Esophagus squamous epithelium (tissue), 5 donors: ENCODE data around the gene TESMIN. TPM values are rescaled to one million over a fixed set of nuclear protein-coding genes. Genes with fewer than 3 reads are reported as not detected.

Experiments
- DNase-seq: peaks from one replicate; lab custom pipeline; 2025; lab: John Stamatoyannopoulos, UW
- H3K27ac ChIP-seq, 4 donors: fragments of 200-600 bp; sonication (generic); one replicate each; pipeline ENCODE4 v1.5.1; 2016 to 2019; ENCODE audit warnings: mild to moderate bottlenecking in 1 of 4
- H3K27me3 ChIP-seq, 4 donors: fragments of 200-600 bp; sonication (generic); 1 replicate in 3 of 4; 2 replicates in 1 of 4; pipeline versions ENCODE4 v1.5.1 to v1.6.0; 2017 to 2021; ENCODE audit warnings: antibody characterized with exemption in 1 of 4
- H3K36me3 ChIP-seq, 3 donors: fragments of 200-600 bp; sonication (generic); one replicate each; pipeline ENCODE4 v1.5.1; 2016 to 2019
- H3K4me1 ChIP-seq, 3 donors: fragments of 200-600 bp; sonication (generic); one replicate each; pipeline ENCODE4 v1.5.1; 2017 to 2019
- H3K4me3 ChIP-seq, 4 donors: fragments of 200-600 bp; sonication (generic); 1 replicate in 3 of 4; 2 replicates in 1 of 4; pipeline ENCODE4 v1.5.1; 2016 to 2019; ENCODE audit warnings: mild to moderate bottlenecking in 2 of 4, moderate library complexity in 1 of 4
- H3K9me3 ChIP-seq, 3 donors: fragments of 200-600 bp; sonication (generic); one replicate each; pipeline ENCODE4 v1.5.1; 2016 to 2019
- POLR2A ChIP-seq, 4 donors: fragments of 450-650 bp; IDR thresholded peaks; one replicate each; pipeline ENCODE4 v1.6.1; 2017; ENCODE audit warnings: antibody characterized with exemption in 4 of 4, mild to moderate bottlenecking in 4 of 4, moderate library complexity in 3 of 4
- WGBS, 2 donors: methylation state at CpG; one replicate each; pipeline ENCODE4 v1.1.5; 2018; 5-methylcytosine and 5-hydroxymethylcytosine counted together
- intact Hi-C: fragments of 100-400 bp; cut with DNase I; formaldehyde crosslinking; loops from one replicate; pipeline ENCODE4 v1.15.0; 2022
- total RNA-seq, 4 donors: library from RNA; depleted of rRNA; stranded (reverse); fragments of >200 nt; gene quantifications; one replicate each; pipeline ENCODE4 v1.1.0, GENCODE V29; 2016
- TF ChIP-seq, protein P1 (sequence below), 6 experiments: fragments of 450-650 bp in 4 of 6; fragments of 200-600 bp in 2 of 6; sonication (generic) in 2 of 6; IDR thresholded peaks; one replicate each; pipeline ENCODE4 v1.5.1; 2016 to 2019; ENCODE audit warnings: antibody characterized with exemption in 6 of 6, mild to moderate bottlenecking in 4 of 6, moderate library complexity in 4 of 6
- donor health status: DM: yes; HTN: yes; CAD: no.

TESMIN gene
- total RNA-seq, 4 donors from 2014 or later, result 3.1 to 5.3 (median 4.4) TPM

DNA sequence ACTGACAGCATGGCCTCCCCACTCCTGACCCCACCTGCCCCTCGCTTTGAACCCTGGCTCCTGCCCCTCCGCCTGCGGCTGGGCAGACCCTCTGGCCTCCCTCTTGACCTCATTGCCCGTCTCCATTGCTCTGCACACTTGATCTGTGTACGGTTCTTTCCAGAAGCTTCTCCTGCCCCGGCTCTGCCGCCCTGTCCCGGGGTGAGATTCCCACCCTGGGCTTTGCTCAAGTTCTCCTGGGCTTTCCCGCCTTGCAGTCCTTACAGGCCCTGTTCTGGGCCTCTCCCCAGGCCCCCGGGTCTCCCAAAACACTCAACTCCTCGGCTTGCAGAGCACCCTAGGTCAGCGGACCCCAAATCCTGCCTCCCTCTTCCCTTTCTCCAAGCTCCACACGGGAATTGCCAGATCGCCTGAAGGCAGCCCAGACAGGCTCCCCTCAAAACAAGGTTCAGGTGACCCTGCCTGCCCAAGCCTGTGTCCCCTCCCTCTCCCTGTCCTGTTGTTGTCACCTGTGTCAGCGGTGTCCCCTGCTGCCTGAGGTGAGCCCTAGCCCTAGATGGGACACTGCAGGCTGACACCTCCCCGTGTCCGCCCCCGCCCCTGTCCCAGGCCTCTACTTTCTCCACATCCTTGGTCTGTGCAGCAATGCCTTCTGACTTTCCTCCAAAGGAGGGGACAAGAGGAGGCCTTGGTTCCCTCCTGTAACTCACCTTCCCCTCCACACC, 65.5 kb downstream of the TESMIN start:
- Histone ChIP-seq H3K27me3 (peaks cover 14 to 81% (median 17%) of the 10 kb centered on the region in 4 donors), H3K27ac (no peak overlapping the region), H3K9me3 (no peaks in the 10 kb centered on the region), H3K4me3 (no peak overlapping the region), H3K36me3 (no peaks in the 10 kb centered on the region), H3K4me1 (peaks cover 5 to 15% (median 11%) of the 10 kb centered on the region in 3 donors)
- TF ChIP-seq POLR2A (IDR thresholded peaks at IDR 0.05), result no peak
- TF ChIP-seq, protein P1, sequence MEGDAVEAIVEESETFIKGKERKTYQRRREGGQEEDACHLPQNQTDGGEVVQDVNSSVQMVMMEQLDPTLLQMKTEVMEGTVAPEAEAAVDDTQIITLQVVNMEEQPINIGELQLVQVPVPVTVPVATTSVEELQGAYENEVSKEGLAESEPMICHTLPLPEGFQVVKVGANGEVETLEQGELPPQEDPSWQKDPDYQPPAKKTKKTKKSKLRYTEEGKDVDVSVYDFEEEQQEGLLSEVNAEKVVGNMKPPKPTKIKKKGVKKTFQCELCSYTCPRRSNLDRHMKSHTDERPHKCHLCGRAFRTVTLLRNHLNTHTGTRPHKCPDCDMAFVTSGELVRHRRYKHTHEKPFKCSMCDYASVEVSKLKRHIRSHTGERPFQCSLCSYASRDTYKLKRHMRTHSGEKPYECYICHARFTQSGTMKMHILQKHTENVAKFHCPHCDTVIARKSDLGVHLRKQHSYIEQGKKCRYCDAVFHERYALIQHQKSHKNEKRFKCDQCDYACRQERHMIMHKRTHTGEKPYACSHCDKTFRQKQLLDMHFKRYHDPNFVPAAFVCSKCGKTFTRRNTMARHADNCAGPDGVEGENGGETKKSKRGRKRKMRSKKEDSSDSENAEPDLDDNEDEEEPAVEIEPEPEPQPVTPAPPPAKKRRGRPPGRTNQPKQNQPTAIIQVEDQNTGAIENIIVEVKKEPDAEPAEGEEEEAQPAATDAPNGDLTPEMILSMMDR (IDR thresholded peaks at IDR 0.05), result no peak
- DNase-seq, result no peak
- intact Hi-C loops, result no loop called here
- WGBS, 2 donors, result 87% methylated on average over 15 of the region's 18 CpGs

DNA sequence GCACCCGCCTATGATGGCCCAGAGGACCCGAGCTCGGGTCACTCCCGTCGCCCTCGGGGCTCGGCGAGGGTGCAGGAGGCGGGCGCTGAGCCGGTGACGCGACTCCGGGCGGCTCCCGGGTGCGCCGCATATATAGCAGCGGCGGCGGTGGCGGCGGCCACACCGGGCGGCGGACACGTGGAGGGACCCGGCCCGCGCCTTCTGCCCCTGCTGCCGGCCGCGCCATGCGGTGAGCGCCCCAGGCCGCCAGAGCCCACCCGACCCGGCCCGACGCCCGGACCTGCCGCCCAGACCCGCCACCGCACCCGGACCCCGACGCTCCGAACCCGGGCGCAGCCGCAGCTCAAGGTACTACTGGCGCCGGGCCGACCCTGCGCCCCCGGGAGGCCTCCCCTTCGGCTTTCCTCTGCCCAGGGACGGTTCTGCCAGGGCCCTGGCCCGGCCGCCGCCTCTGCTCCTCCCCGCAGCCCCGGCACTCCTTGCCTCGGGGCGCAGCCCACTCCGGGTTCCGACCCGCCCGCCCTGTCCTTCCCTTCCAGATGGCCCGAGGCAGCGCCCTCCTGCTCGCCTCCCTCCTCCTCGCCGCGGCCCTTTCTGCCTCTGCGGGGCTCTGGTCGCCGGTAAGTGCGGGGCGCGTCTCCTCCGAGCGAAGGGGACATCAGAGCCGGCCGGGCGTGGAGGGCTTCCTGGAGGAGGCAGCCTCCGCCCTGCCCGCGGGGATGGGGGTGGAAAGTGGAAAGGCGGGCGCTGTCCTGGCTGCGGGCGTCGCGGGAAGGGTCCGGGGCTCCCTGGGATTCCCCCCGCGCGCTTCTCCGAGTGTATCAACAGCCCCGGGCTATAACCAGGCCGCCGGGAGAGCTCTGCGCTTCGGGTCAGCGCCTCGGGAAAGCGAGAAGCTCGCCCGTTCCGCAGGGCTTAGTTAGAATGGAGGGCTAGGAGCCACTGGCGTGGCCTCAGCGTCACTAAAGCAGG, 66.6 kb downstream of the TESMIN start, which contains the start of gene GAL:
Gene GAL, plus strand, starts transcription at position 160 of the 972 bp plus-strand sequence. Its CDS starts 380 bp downstream, at position 540.
- Histone ChIP-seq H3K36me3 (no peaks in the 10 kb centered on the region), H3K27me3 (peaks cover 14 to 74% (median 17%) of the 10 kb centered on the region in 4 donors), H3K27ac (no peak within 1 kb of the TSS), H3K4me3 (peak within 1 kb of the TSS; percentile 21 to 60 (median 36)), H3K4me1 (peaks cover 5 to 15% (median 11%) of the 10 kb centered on the region in 3 donors), H3K9me3 (no peaks in the 10 kb centered on the region)
- TF ChIP-seq, protein P1 (IDR thresholded peaks at IDR 0.05), result no peak
- TF ChIP-seq POLR2A (IDR thresholded peaks at IDR 0.05), result no peak
- 61% methylated on average over 2 of the region's 113 CpGs; no CpG with 5 or more reads in 1 of the 2 donors for WGBS, 2 donors
- DNase-seq, result no peak
- intact Hi-C loops, result no loop called here

DNA sequence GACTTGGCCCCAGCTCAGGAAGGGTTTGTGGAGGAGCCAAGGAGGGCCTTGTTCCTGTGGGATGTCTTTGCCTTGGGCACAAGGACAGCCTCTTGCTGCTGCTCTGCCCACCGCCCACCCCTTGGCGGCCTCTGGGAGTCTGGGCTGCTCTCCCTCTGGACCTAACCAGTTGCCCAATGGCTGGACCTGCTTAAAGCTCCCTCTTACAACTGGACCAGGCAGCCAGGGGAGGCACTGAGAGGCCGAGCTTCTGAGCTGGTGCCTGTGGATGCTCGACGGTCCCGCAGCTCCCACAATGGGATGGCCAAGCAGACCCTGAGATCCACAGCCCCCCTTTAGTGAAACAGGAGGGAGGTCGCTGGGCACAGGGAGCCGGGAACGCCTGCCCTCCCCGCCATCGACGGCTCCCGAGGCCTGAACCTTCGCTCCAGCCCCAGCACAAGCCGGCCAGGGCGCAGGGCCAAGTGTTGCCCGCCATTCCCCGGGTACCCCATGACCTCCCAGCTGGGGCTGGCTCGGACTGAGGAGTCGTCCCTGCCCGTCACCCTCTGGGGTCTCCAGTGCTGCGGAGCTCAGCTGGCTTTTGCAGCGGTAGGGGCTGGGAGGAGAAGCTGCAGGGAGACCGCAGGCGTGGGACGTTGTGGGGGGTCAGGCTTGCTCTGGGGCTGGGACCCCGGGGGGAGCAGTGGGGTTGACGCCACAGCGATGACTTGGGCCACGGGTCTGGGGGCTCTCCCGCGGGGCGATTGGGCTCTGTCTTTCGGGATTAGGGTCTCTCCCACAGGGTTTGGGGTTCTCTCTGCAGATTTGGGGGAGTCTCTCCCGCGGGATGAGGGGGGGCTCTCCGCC, 67.6 kb downstream of the TESMIN start:
- TF ChIP-seq, protein P1 (IDR thresholded peaks at IDR 0.05), result no peak
- TF ChIP-seq POLR2A (IDR thresholded peaks at IDR 0.05), result no peak
- Histone ChIP-seq H3K4me1 (peaks cover 5 to 15% (median 11%) of the 10 kb centered on the region in 3 donors), H3K4me3 (peak overlapping the region in 3 of 4 donors; percentile 23 to 60 (median 50)), H3K9me3 (no peaks in the 10 kb centered on the region), H3K27ac (no peak overlapping the region), H3K36me3 (no peaks in the 10 kb centered on the region), H3K27me3 (peaks cover 14 to 65% (median 17%) of the 10 kb centered on the region in 4 donors)
- no peak for DNase-seq
- 45% methylated on average over 13 of the region's 37 CpGs; no CpG with 5 or more reads in 1 of the 2 donors for WGBS, 2 donors
- intact Hi-C loops, result no loop called here

DNA sequence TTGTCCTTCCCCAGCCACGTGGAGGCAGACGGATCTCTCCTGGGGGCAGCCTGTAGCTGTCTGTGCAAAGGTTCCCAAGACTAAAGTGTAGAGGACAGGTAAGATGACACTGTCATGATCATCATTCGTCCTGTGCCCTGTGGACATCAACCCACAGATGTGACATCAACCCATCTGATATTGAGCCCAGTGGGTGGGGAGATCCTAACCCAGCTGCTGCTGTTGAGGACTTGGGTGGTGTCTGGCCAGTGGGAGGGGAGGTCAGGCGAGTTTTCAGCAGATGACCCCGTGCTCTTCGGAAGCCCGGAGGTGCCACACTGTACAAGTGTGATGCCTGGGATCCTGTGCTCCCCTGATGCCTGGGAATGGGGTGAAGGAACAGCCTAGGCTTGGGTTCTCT, 68.2 kb downstream of the TESMIN start:
- no peaks in the 10 kb centered on the region for H3K36me3 ChIP-seq
- DNase-seq, result no peak
- peaks cover 5 to 15% (median 11%) of the 10 kb centered on the region in 3 donors for H3K4me1 ChIP-seq
- 86% methylated on average over 1 of the region's 7 CpGs; no CpG with 5 or more reads in 1 of the 2 donors for WGBS, 2 donors
- H3K27ac ChIP-seq, result no peak overlapping the region
- H3K9me3 ChIP-seq, result no peaks in the 10 kb centered on the region
- no peak overlapping the region for H3K4me3 ChIP-seq
- intact Hi-C loops, result no loop called here
- peaks cover 14 to 59% (median 17%) of the 10 kb centered on the region in 4 donors for H3K27me3 ChIP-seq
- TF ChIP-seq, protein P1 (IDR thresholded peaks at IDR 0.05), result no peak
- no peak for TF ChIP-seq POLR2A (IDR thresholded peaks at IDR 0.05)
